Measurements from ENCODE around the gene RASA2.

DNA sequence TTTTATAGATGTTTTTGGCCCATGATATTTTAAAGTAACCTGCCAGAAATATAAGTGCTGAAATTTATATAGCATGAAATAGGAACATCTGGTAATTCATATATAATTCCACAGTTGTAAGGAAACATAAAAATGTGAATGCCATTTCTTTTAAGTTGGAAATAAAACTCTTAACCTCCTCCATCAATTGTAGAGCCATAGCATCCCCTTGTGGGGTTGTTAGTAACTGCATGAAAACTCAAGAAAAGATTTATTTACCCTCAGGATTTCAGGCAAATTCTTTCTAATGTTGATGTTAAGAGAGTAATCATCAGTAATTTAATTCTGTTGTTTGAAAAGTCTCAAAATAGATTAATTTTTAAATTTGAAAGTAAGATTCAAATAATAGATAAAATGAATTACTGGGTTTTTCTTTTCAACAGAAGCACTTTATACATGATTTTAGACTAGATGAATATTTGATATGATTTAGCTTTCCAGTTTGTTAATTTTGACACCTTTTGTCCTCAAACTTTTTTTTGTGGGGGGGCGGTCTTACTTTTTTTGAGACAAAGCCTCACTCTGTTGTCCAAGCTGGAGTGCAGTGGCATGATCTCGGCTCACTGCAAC is 74.7 kb downstream of the RASA2 start:
- TF ChIP-seq EP300 (IDR thresholded peaks at IDR 0.05) (no peak), POLR2A (IDR thresholded peaks at IDR 0.05) (no peak)
- TF ChIP-seq, protein P1, sequence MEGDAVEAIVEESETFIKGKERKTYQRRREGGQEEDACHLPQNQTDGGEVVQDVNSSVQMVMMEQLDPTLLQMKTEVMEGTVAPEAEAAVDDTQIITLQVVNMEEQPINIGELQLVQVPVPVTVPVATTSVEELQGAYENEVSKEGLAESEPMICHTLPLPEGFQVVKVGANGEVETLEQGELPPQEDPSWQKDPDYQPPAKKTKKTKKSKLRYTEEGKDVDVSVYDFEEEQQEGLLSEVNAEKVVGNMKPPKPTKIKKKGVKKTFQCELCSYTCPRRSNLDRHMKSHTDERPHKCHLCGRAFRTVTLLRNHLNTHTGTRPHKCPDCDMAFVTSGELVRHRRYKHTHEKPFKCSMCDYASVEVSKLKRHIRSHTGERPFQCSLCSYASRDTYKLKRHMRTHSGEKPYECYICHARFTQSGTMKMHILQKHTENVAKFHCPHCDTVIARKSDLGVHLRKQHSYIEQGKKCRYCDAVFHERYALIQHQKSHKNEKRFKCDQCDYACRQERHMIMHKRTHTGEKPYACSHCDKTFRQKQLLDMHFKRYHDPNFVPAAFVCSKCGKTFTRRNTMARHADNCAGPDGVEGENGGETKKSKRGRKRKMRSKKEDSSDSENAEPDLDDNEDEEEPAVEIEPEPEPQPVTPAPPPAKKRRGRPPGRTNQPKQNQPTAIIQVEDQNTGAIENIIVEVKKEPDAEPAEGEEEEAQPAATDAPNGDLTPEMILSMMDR (IDR thresholded peaks at IDR 0.05): peak; percentile 77 to 95 (median 91)

Data from upper lobe of left lung (tissue), 4 donors.